GM06990 (cell line): ENCODE results near the gene PLXDC2.

Experiments used
- DNase-seq: peaks from one replicate; pipeline ENCODE4 v3.0.0-alpha.2; 2011; ENCODE audit not compliant: insufficient read length; ENCODE audit errors: extremely low read depth
- H3K27me3 ChIP-seq: replicated peaks from 2 replicates; pipeline ENCODE4 v1.6.0; 2011; ENCODE audit warnings: low read length; ENCODE audit not compliant: control insufficient read depth, insufficient read depth
- H3K36me3 ChIP-seq: 2 replicates; pipeline ENCODE4 v1.5.1; 2011; ENCODE audit warnings: low read length; ENCODE audit not compliant: control insufficient read depth, insufficient read depth
- H3K4me3 ChIP-seq: replicated peaks from 2 replicates; pipeline ENCODE4 v1.5.1; 2011; ENCODE audit warnings: low read depth, mild to moderate bottlenecking, control low read depth, low read length
- CTCF ChIP-seq: IDR thresholded peaks from 2 replicates; pipeline ENCODE4 v1.5.1; 2011; ENCODE audit warnings: low read length, control low read depth, mild to moderate bottlenecking, inconsistent platforms; ENCODE audit not compliant: insufficient read depth, poor library complexity, severe bottlenecking

Gene PLXDC2

GRCh38 chr10:19917751-19918478, 101.7 kb downstream of the PLXDC2 start:
- Histone ChIP-seq H3K27me3 (no peaks in the 10 kb centered on the region), H3K4me3 (no peak overlapping the region), H3K36me3 (no peaks in the 10 kb centered on the region)
- TF ChIP-seq CTCF: no peak
- no peak for DNase-seq

GRCh38 chr10:19918794-19919193, 102.6 kb downstream of the PLXDC2 start:
- H3K4me3 ChIP-seq: no peak overlapping the region
- DNase-seq: no peak

GRCh38 chr10:19919671-19920070, 103.4 kb downstream of the PLXDC2 start:
- DNase-seq: no peak
- Histone ChIP-seq H3K4me3 (no peak overlapping the region), H3K36me3 (no peaks in the 10 kb centered on the region), H3K27me3 (no peaks in the 10 kb centered on the region)
- TF ChIP-seq CTCF: no peak

More at GRCh38 chr10:19918794-19919193, 102.6 kb downstream of the PLXDC2 start:
- TF ChIP-seq CTCF: no peak
- Histone ChIP-seq H3K27me3 (no peaks in the 10 kb centered on the region), H3K36me3 (no peaks in the 10 kb centered on the region)

- H3K27me3 ChIP-seq: no peaks in the 10 kb centered on the region
- H3K4me3 ChIP-seq: no peak overlapping the region
- no peak for TF ChIP-seq CTCF
- no peak for DNase-seq
- H3K36me3 ChIP-seq: no peaks in the 10 kb centered on the region
These were observed 104.0 kb downstream of the PLXDC2 start for GRCh38 chr10:19920075-19920726.

- Histone ChIP-seq H3K36me3 (no peaks in the 10 kb centered on the region), H3K4me3 (no peak overlapping the region), H3K27me3 (no peaks in the 10 kb centered on the region)
- TF ChIP-seq CTCF: no peak
- DNase-seq: no peak
These were observed 105.3 kb downstream of the PLXDC2 start for GRCh38 chr10:19921300-19922140.
